Amniotic epithelial cell (primary cell): ENCODE measurements around the gene YOD1.

ENCODE experiments used
- DNase-seq: peaks from one replicate; pipeline ENCODE4 v3.0.0-alpha.2; 2010; ENCODE audit warnings: low read depth

The YOD1 gene

DNA sequence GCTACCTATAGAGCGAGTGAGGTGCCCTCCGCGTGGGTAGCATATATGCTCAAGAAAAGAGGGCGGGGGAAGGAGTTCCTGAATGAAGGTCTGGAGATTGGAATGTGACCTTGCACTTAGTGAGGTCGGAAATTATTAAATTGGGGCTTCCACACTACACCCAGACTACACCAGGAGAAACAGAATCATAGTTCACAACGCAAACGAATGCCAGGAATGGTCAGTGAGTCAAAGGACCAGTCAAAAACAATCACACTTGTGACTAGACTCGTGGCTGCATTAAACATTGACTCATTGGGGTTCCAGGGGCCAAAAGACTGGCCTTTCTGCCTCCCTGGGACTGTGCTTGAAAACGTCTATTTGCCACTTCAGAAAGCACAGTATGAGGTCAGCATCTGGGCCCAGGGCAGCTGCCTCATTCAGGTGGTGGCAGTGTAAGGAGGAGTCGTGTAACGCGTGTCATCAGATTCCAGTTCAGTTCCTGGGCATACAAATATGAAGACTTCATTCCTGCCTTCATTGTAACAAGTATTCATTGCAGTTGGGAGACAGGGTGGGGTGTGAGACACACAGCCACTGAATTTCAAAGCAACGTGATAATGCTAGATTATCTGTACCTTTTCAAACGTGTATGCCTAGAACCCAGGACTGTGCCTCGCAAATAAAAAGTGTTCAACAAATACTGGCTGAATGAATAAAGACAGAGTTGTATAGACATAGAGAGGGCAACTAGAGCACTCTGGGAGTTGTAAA, at the start of gene YOD1:
Gene YOD1 (minus strand): TSS at position 18 of the 753 bp plus-strand sequence. CDS start 178 bp downstream, outside the sequence.
- DNase-seq = peak; percentile 58

DNA sequence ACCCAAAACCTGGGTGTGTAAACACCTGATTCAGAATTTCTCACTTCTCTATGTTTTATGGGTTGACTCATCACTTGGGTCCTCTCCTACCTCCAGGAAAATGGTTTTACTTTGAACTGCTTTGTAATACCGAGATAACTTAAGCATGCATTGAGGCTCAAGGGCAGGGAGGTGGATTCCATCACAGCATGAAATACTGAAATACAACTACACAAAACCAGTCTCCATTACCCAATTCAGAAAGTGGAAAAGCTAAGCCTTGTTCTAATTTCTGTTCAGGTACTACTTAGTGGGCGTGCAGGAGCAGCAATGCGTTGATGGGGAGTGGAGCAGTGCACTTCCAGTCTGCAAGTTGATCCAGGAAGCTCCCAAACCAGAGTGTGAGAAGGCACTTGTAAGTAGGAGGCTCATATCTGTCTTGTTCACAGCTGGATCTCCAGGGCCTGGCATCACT, 46.9 kb upstream of the YOD1 start:
- peak; percentile 61 for DNase-seq

DNA sequence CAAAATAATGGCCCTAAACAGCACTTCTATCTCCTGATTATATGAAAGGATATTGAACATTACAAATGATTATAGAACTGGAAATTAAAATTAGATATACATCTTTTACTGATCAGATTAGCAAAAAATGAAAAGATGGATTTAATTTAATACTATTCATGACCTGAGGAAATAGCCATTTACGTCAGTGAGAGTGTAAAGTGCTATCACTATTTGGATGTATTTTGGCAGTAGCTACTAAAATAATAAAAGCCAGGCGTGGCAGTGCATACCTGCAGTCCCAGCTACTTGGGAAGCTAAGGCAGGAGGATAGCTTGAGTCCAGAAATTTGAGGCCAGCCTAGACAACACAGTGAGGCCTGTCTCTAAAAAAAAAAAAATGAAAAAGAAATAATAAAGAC, 42.9 kb upstream of the YOD1 start:
- DNase-seq = no peak

DNA sequence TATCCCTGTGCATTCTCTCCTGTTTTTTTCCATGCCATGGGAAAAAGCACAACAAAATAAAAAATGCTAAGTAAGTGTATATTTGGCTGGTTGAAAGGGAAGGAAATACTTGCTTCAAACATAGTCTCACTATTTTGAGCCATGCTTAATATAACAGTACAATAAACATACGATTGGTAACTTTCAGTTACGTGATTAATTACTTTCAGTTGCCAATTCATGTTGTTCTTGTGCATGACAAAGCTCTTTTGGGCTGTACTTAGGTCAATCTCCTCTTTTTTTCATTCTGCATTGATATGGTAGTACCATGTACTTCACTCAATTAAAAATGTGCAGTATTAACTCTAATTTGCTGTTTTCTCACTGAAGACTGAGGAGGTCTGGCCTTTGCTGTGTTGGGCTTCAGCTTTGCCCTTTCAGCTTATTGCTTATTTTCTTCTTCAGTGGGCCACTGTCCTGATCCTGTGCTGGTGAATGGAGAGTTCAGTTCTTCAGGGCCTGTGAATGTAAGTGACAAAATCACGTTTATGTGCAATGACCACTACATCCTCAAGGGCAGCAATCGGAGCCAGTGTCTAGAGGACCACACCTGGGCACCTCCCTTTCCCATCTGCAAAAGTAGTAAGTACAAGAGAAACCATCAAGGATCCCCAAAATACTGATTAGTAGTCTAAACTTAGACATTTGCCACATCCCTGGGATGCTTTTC, 40.3 kb upstream of the YOD1 start:
- DNase-seq = no peak

DNA sequence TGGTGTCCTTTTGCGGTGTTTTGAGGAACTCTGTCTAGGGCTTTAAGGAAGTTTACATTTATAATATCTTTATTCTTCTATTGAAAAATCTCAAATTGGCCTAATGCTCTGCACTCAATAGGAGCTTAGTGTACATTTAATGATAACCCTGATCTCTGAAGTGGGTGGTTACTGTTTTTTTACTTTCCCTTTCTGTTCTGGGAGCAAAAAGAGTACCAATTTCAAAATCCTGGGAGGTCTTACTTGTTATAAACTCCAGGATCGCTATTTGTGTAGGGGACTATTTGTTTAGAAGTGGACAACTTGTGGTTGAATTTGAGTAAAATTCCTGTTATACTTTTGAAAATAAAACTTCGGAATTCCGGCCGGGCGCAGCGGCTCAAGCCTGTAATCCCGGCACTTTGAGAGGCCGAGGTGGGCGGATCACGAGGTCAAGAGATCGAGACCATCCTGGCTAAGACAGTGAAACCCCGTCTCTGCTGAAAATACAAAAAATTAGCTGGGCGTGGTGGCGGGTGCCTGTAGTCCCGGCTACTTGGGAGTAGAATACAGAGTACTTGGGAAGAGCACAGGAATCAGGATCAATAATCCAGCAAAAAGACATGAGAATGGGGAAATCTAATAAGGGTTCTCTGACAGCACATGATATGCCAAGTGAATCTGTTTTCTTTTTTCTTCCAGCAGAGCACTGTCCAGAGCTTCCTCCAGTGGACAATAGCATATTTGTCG, 38.8 kb upstream of the YOD1 start:
- DNase-seq = no peak

DNA sequence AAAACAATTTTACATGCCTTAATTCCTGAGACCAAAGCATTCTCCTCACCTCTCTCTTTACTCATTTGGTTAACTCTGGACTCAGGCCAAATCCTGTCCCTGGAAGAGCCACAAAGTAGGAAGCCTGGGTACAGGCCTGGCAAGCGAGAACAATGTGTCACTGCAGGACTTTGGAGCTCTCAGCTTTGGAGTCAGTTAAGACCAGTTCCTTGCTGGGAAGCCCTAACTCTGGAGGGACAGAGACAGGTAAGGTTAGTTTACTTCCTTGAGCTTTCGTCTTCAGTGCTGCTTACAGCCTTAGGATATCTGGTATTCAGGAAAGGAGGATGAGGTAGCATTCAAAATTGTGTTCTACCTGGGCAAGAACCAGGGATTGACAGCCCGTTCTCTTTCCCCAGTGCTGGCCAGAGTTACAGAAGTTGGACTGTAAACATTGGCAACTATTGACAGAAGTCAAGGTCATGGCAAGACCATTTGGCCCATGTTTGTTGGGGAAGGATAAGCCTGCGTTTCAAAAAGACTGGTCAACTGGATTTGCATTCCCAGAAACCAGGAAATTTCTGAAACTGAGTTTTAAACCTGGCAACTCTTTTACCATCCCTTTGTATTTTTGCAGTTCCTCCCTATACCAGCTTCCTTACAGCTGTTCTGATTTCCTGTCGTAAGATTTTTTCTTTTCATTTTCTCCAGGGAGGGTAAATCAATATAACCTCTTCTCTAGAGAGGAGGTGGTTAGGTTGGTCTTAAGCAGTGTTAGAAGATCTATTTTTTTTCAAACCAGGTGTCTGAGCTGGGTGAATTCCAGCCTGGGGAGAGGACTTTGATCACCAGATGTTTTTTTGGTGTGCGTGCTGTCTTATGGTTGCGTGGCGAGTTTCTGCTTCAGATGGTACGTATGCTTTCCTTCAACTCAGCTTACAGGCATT, 38.0 kb upstream of the YOD1 start, which contains the start of gene C4BPB:
Gene C4BPB (plus strand): TSS at position 160 of the 926 bp plus-strand sequence. CDS start 672 bp downstream, at position 832.
- peak; percentile 68 for DNase-seq

DNA sequence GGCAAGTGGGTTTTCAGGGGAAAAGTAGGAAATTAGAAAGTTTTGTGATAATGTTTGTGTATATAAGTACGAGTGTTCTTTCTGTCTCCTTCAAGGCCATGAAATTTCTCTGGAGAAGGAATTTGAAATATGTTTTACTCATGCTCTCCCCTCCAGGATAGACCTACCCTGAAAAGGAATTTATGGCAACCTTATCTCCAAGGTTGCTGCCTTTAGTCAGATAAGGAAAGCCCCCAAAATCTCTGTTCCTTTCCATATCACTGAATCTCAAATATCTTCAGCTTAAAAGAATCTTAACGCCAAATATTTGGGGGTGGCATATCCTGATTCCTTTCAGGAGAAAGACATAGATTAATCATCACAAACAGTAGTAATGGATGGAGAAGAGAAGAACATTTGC, 37.2 kb upstream of the YOD1 start:
- DNase-seq = peak; percentile 87

DNA sequence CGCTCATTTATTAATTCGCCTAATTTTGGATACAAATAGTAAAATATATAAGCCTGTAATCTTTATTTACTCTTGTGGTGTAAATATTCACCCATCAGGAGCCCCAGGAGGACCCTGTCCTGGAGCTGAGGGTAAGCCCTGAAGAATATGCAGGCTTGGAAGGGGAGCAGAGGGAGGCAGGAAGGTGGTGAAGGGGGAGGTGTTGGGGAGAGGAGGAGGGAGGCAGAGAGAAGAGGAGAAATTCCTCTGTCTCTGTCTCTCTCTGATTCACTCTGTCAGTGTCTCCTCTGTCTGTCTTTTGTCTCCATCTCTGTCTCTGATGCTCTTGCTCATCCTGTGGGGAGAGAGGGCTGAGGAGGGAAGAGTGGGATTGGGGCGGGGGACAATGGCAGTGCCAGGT, 34.9 kb upstream of the YOD1 start:
- DNase-seq = peak; percentile 26

DNA sequence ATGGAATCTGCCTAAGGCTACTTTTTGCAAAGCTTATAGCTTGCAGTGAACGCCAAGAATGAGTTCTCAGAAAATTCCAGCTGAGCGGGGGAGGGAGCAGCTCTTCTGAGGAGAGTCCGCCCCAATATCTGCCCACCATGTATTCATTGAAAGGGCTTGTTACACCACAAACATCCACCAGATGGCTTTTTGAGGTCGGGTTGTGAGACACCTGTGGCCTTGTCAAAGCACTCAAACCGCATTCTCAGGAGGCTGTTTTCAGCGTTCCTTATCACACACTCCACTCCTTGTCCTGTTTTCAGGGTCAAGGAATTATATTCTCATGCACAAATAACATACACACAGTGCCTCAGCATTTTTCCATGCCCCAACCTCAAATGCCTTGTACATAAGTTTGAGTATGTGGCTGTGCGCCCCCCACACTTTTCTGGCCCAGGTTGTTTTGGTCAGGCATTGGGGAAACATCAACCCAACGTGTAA, 33.7 kb upstream of the YOD1 start:
- peak; percentile 94 for DNase-seq

DNA sequence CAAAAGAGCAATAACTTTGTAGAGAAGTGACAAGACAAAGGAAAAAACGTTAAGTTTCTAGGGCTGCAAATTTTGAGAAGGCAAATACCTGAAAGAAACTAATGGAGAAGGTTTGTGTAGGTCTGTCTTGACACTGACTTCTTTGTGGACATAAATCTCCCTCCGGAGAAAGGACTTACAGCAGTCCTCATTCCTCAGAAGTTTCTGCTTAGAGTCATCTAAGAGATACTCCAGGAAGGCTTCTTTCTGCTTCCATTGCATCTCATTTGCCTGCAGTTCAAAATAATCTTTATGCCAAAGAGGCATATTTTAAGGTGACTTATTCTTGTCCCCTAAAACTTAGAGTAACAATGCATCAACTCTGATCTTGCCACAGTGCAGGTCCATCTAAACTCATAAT, 33.2 kb upstream of the YOD1 start:
- DNase-seq = peak; percentile 71

DNA sequence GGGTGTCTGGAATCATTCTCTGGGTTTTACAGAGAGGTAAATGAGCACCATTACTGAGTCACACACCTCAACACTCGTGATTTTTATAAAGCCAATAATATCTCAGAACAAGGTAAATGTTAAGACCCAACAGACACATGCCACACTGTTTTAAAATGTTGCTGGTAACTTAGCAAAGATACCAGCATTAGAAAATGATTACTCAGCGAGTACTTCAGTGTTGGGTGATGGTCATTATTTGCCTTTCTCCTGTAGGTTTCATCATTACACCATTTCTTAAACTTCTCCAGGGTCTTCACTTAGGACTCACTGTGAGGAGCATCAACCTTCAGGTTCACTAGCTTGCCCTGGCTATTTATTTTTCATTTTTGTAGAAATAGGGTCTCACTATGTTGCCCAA, 30.8 kb upstream of the YOD1 start:
- no peak for DNase-seq

DNA sequence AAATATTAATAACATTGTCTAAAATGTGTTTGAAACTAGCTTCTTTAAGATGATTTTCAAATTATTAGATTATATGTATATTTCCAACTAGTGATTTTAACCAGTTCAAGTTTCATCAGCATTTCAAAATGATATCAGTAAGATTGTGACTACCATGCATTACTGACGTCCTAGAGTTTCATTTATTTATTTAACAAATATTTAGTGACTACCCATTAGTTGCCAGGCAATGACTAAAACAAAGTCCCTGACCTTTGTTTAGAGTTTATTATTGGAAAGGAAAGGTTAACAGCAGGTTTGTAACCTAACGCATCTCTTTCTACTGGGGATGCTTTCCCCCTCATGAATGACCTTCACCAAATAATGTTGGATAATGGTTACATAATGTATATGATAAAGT, 30.1 kb upstream of the YOD1 start:
- no peak for DNase-seq

DNA sequence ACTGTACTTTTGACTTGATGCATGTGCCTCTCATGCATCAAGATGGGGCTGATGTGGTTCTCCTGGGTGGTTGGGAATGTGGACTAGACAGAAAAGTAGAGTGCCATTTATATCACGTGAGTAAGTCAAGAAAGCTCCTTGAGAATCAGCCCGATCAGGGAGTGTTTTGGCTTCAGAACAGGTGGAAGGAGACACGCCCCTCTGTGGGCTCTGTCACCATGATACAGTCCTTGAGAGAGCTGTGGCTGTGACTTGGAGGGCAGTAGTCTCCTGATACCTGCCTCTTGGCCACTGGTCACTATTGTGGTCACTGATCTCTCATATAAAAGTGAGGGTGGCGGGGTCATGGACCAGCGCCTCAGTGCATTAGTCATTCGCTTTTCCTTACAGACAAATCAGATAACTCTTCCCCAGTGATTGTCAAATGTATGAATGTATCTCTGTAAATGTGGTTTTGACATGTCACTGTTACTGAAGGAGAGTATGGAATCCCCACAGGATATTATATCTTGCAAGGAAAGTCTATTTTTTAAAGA, 28.8 kb upstream of the YOD1 start:
- DNase-seq = no peak

DNA sequence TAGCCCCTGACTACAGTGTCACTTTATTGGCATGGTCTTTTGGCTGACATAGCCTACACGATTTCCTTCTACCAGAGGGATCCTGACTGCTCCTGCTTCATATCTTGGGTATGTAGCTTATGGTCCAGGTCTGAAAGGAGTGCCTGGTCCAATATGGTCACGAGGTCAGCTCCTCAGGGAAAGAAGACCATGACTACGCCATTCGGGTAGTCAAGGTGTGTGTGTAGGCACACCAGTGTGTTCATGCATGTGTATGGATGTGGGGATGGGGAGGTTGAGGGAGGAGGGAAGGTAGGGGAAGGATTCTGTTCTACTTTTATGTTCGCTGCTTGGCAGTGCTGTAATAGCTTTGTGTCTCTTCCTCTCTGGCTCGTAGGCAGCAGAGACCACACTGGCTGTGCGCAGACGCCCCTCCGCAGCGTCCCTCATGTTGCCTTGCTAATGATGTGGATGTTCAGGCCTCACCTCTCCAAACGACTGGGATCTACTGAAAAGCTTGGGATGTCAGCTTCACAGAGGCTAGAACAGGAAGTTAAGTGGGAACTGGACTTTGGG, 27.6 kb upstream of the YOD1 start:
- DNase-seq = no peak

DNA sequence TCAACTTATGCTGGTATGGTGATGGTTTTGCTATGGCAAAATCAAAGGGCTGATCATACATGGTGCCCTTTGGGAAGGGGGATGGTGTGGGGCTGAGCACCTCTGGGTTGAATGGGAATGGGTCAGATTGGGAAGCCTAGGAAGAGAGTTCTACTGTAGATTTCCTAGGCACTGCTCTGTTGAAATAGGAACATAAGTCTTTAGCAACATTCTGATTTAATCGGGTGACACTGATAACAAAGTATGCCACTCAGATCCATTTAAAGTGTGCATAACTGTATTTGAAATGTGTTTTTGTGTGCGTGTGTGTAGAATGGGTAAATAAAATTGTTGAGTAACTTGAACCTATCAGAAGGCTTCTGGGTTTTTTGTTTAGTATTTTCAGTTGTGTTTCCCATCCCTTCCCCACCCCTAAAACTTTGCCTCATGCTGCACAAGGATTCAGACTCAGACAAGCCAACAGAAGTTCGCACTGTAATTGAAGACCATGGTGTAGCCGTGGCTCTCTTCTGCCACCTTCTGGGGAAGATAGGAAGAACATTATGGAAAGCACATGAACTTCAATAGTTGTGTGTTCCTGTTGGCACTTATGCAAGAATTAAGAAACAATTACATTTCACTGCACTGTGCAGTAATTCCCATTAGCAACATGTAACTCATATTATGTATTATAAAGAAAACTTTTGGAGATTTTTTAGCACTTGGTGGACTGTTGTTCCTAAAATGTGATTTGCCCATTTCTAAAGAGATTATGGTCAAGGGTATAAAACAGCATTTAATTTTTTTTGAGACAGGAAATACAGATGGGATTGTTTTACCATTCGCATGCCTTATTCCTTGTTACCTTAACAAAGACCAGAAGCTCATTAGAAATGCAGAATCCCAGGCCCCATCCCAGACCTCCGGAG, 26.7 kb upstream of the YOD1 start:
- DNase-seq = peak; percentile 81

DNA sequence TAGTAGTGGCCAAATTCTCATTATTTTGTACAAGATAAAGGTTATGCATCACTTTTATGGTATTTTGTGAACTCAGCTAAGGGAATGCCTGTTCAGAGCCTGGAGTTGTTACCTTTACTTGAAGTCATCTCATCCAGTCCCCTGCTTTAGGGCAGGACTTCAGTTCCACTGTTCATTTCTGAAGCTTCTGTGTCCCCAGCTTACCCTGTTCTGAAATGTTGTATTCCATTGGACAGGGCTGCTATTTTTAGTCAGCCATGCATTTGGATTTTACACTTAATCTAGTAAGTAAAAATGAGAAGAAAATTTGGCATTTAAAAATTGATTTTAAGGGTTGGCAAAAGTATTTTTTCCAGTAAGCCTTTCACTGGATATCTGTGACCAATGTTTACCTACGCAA, 26.0 kb upstream of the YOD1 start:
- no peak for DNase-seq

DNA sequence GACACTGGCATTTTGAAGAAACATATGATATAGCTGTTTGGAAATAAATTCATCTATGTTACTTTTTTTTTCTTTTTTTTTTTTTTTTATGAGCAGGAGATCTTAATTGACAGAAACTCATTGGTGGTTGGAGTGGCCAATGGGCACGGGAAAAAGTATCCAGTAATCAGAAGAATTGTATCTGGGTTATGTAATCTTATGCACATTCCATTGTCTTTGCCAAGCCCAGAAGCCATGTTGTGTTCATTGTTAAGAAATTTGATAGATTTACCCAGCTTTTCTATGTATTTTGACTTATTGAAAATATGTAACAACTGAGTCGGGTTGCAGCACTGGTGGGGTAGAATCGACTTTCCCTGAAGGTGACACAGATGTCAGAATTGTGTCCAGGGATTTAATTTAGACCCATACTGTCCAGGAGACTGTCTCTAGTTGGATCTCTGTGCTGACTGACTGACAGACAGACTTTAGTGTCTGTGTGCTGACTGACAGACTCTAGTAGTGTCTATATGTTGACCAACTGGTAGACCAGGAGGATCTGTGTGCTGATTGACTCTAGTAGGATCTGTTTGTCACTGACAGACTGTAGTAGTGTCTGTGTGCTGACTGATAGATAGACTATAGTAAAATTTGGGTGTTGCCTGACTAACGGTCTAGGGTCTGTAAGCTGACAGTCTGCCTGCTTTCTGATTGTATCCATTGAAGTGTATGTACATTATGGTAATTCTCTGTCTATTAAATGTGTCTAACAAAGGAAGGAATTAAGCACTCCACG, 25.4 kb upstream of the YOD1 start:
- DNase-seq = no peak

DNA sequence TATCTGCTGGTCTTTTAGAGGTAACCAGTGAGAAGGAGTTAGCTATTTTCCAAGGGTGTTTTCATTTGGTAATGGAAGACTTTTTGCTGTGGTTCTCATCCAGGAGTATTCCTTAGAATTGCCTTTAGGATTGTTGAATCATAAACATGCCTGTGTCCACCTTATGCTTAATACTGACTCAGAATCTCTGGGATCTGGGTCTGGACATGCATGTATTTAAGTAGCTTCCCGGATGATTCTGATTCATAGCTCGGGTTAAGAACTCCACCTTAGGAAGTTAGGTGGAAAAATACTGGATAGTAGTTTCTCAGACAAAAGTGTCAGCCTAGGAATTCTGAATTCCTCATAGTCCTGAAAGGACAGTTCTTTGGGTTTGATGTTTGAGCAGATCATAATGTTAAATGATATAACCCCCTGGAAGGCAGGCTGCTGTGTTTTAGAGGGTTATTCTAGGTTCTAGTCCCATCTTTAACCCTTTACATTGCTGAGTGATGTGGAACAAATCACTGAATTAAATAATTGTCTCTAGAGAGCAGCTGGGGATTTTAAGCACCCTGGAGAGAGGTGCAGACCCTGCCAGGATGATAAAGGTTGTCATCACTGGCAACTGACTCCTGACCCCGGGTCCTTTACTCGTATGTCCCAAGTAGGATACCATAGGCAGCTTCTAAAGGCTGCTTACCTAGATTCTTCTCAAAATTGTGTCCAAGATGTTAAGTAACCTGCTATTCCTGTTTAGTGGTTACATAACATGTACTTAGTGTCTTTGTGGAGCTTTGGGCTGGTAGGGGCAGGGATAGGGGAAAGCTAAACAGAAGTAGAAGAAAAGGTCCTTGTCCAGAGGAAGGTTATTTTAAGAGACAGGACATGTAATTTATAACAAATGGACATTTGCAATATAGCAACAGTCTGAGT, 23.2 kb upstream of the YOD1 start:
- no peak for DNase-seq
